HFF-Myc (cell line): Measurements from ENCODE around the gene PPDPF.

Source experiments
- DNase-seq: peaks from one replicate; pipeline ENCODE4 v3.0.0-alpha.2; 2011; ENCODE audit warnings: low read depth; ENCODE audit errors: extremely low read depth
- H3K4me3 ChIP-seq: replicated peaks from 2 replicates; pipeline ENCODE4 v1.5.1; 2011; ENCODE audit warnings: low read depth, mild to moderate bottlenecking, control low read depth, low read length
- CTCF ChIP-seq: IDR thresholded peaks from 2 replicates; pipeline ENCODE4 v1.5.1; 2012; ENCODE audit warnings: mild to moderate bottlenecking, low read depth, low read length, control low read depth; ENCODE audit errors: missing control alignments

The PPDPF gene

GRCh38 chr20:63553251-63553932 is 32.8 kb downstream of the PPDPF start:
- no peak for DNase-seq
- no peak for TF ChIP-seq CTCF
- peak overlapping the region; percentile 44 for H3K4me3 ChIP-seq

GRCh38 chr20:63553933-63554290 is 33.3 kb downstream of the PPDPF start, which contains the start of gene FNDC11:
TSS of gene FNDC11 (plus strand) at chr20:63554159. CDS start at chr20:63555664, 1,505 bp downstream.
- DNase-seq: no peak
- H3K4me3 ChIP-seq: peak within 1 kb of the TSS; percentile 44
- TF ChIP-seq CTCF: no peak

GRCh38 chr20:63554361-63555278 is 34.1 kb downstream of the PPDPF start:
- H3K4me3 ChIP-seq: no peak overlapping the region
- DNase-seq: no peak
- TF ChIP-seq CTCF: no peak

GRCh38 chr20:63555661-63556381 is 35.3 kb downstream of the PPDPF start:
- no peak for DNase-seq
- H3K4me3 ChIP-seq: no peak overlapping the region
- no peak for TF ChIP-seq CTCF

- no peak overlapping the region for H3K4me3 ChIP-seq
- no peak for TF ChIP-seq CTCF
- no peak for DNase-seq
These were observed 36.4 kb downstream of the PPDPF start for GRCh38 chr20:63556873-63557478.

GRCh38 chr20:63557481-63557891 is 36.9 kb downstream of the PPDPF start:
- no peak overlapping the region for H3K4me3 ChIP-seq
- DNase-seq: no peak
- no peak for TF ChIP-seq CTCF
